Stimulated activated naive CD8-positive, alpha-beta T cell treated with anti-CD3 and anti-CD28 coated beads, Interleukin-15, Interleukin-2, amounts not matched to agents 100 U/mL and 50 U/mL, for 24 hours (primary cell): ENCODE data around the gene NFYA.
"Not testable (repeated sequence)": the region's sequence is repeated elsewhere in the genome, so short reads cannot be mapped to it uniquely, and the experiment has no call there.

Experiments used
- ATAC-seq: fragments of 150-1000 bp; cut with Tn5 transposase; one replicate; pipeline ENCODE4 v1.10.0; 2021
- DNase-seq: peaks from one replicate; pipeline ENCODE4 v3.0.0; 2021

NFYA gene

DNA sequence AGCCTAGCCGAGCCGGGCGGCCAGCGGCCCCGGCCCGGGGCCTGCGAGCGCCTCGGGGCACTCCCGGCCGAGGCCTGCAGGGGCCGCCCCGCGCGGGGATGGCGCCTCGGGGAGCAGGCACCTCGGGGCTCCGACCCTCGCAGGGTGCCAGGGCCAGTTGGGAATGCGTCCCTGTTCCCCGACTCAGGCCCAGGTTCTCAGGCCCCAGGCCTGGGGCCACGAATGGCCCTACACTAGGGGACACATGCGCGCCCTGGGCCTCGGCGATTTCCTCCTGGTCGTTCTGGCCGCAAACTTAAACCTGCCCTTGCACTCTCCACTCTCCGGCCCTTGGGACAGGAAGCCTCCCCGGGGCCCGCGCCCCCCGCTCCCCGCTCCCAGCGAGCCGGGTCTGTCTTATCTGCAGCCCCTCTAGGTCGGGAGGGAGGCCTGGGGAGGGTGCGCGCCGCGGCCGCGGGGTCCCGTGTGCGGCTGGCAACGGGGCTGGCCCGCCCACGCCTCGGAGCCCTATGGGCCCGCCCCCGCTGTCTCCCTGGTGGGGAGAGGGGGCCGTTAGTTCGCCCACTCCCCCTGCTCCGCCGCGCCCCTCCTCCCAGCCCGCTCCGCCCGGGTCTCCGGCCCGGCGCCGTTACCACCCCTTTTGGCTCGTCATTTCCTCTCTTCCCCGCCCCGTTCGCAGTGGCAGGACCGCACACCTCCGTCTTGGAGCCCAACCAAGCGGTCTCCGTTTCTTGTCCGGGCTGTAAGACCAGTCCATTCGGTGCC is 611 bp downstream of the NFYA start:
- ATAC-seq (peak; percentile 9), DNase-seq (peak; percentile 86)

DNA sequence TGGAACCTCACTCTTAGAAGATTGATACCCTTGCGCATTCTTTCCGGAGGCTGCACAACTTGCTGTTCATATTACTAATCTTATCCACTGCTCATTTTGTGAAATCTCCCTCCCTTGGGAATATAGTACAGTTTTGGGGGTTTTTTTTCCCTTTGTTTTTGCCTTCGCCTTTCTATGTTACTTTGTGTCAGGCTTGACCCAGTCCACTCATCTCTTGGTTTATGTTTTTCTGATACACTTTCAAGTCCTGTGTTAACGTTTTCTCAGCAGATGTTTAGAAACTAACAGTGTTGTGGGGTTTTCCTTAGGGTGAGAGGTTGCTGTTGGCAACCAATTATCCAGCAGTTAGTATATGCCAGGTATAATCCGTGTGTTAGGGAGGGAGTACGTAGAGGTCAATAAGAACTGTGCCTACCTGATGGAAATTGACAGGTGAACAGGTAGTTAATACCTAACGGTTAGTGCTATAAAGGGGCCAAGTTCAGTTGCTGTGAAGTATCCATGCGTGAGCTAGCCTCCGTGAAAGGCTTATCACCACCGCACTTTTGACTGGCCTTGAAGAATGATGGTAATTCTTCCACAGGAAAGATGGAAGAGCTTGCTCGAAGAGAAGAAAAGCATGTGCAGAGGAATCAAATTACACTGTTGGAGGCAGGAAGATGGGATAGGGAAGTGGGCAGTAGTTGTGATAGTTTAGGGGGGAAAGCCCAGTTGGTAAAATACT is 1.4 kb downstream of the NFYA start:
- DNase-seq (no peak), ATAC-seq (no peak)

DNA sequence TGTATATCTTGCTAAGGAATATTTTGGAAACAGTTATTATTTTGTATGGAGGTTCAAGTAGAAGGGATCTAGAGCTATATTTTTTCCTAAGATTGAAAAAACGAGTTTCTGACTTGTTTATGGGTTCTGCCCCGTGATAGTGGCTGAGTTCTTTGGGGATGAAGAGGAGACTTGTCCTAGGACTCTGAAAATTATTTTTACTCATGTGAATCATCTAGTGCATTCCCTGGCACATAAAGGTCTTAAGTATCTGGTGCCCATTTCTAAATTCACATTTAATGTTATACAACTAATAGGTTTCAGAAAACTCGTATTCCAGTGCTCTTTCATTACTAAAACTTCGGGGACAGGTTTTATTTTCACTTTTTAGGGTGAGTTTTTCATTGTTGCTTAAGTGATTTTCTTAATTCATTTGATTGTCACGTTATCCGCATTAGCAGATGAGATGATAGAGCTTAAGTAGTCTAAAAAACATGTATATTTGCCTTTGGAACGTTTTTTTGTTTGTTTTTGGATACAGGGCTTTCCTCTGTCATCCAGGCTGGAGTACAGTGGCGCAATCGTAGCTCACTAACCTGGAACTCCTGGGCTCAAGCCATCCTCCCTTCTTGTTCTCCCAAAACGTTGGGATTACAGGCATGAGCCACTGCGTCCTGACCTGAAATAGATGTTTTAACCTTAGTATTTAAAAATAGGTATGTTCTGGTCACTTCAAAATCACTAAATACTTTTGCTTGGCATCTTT is 2.1 kb downstream of the NFYA start:
- DNase-seq: no peak

DNA sequence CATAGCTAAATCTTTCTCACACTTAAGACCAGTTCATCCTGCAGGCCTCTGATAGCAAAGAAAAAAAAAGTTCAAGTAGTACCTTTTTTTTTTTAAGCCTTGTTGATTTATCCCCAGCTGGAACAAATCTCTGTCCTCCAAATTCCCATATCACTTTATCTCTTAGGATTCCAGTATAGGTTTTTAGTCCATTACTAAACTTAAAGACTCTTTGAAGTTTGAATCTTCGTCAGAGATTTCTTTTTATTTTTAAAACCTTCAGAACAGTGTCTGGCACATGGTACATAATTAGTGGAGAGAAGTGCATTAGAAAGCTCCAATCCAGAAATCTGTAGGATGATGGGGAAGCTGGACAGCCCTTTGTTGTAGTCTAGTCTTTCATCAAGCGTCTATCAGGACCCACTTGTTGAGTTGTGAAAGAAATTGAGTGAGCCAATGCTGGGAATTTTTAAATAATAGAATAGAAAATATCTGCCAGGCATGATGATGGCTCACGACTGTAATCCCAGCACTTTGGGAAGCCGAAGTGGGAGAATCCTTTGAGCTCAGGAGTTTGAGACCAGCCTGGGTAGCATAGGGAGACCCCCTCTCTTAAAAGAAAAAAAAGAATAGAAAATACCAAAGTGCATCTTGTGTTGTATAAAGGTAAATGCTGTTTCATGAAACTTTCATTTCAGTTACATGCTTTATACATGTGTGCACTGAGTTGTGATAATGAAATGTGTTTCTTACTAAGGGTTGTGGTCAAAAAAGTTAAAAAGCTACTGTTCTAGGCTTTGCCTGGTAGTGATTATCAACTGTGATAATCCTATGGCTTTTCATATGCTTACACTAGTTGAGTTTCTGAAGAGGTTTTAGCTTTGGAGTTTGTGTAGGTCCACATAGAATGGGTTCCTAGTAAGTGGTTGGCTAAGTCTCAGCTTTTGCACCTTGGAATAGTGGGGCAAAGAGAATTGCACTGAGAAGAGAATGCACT is 3.2 kb downstream of the NFYA start:
- no peak for ATAC-seq
- DNase-seq: no peak

More for the DNA sequence above, 2.1 kb downstream of the NFYA start:
- no peak for ATAC-seq

DNA sequence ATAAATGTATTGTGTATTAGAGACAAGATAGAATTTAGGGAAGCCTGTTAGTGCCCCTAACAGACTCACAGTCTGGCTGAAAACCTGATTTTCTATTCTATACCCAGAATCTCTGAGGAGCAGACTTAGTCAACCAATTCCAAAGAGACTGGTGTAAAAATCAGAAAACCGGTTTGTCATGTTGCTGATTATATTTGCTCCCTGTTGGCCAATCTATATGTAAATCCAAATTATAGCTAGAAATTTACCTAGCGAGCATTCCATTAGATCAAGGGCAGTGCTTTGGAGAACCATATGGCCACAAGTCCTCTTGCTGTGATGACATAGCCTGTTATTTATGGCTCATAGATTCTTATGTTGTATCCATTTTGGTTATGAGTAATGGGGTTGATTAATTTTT is 4.8 kb downstream of the NFYA start:
- DNase-seq (no peak), ATAC-seq (no peak)

DNA sequence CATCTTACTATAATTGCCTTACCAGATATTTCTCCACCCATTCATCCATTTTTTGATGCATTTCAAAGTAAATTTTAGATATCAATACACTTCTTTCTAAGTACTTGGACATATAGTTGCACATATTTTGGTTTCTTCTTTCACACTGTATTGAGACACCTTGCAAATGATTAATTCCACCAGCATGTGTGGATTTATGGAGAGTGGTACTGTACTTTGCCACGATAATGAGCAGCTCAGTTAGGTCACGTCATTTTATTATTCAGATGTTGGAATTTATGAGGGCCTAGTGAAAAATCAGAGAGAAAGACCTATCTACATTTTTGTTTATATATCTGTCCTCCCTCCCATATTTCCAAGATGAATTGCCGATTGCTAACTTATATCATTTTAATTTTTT is 5.3 kb downstream of the NFYA start:
- no peak for DNase-seq
- ATAC-seq: no peak

DNA sequence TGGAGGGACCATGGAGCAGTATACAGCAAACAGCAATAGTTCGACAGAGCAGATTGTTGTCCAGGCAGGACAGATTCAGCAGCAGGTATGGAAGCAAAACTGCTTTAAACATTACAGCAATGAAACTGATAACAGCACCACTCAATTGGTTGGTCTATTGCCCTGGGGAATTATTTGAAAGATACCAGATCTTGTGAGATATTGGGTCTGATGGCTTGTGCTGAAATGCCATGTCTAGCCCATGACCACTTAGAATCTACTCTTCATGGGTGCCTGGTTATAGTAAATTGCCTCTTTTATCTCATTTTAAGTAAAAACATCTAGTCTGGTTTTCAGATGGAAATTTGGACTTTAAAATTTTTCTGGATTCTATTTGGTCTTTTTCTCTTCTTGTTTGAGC is 6.3 kb downstream of the NFYA start:
- no peak for DNase-seq
- no peak for ATAC-seq

DNA sequence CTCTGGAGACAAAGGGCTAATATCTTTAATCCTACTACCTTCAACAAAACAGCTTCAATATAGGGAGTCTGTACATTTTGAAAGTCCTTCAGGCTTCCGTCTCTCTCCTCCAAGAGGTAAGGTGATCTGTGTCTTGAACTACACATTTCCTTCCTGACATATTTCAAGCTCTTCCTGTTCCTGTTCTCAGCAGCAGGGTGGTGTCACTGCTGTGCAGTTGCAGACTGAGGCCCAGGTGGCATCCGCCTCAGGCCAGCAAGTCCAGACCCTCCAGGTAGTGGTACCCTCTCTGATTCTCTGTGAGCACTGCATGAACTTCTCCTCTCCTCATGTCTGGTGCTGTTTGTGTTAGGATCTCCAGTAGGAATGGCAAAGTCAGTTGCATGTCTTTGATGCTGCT is 7.8 kb downstream of the NFYA start:
- no peak for ATAC-seq

DNA sequence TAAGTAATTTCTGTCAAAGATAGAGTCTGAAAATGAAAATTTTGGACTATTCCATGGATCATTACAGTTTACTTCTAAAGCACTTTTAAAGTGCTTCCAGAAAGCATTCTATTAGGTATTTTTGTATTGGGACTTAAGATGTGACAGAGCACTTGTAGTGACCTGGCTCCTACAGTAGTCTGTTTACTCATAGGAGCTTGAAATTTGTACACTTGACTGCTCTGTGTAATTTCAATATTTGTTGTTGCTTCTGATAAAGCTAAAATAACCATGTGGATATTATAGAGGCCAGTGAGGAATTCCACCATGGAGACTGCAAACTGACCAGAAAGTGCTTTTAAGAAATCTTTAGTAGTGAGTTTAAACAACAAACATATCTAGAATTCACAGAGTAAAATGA is 10.3 kb downstream of the NFYA start:
- DNase-seq: no peak
- ATAC-seq: no peak

More for the DNA sequence above, 7.8 kb downstream of the NFYA start:
- no peak for DNase-seq

DNA sequence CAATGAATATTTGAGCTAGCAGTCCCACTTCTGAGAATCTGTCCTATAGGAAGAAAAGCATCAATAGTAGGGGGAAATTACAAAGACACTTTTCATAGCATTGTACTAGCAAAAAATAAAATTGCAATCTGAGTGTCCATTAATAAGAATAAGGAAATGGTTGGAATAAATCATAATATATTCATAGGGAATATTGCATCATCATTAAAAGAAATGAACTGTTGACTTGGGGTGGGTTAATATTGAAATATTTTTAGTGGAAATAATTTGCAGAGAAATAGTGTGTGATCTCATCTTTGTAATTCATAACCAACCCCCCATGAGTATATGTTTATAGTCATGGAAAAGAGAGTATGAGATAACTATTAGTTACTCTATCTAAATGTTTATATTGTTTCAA is 12.4 kb downstream of the NFYA start:
- ATAC-seq (no peak), DNase-seq (no peak)

DNA sequence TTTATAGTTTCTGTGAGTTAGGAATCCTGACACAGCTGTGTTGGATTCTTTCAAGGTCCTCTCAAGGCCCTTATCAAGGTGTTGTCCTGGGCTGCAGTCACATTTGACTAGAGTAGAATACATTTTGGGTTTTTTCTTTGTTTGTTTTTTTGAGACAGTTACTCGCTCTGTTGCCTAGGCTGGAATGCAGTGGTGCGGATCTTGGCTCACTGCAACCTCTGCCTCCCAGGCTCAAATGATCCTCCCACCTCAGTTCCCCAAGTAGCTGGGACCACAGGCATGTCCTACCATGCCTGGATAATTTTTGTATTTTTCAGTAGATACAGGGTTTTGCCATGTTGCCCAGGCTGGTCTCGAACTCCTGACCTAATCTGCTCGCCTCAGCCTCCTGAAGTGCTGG is 15.7 kb downstream of the NFYA start:
- DNase-seq (no peak), ATAC-seq (no peak)

DNA sequence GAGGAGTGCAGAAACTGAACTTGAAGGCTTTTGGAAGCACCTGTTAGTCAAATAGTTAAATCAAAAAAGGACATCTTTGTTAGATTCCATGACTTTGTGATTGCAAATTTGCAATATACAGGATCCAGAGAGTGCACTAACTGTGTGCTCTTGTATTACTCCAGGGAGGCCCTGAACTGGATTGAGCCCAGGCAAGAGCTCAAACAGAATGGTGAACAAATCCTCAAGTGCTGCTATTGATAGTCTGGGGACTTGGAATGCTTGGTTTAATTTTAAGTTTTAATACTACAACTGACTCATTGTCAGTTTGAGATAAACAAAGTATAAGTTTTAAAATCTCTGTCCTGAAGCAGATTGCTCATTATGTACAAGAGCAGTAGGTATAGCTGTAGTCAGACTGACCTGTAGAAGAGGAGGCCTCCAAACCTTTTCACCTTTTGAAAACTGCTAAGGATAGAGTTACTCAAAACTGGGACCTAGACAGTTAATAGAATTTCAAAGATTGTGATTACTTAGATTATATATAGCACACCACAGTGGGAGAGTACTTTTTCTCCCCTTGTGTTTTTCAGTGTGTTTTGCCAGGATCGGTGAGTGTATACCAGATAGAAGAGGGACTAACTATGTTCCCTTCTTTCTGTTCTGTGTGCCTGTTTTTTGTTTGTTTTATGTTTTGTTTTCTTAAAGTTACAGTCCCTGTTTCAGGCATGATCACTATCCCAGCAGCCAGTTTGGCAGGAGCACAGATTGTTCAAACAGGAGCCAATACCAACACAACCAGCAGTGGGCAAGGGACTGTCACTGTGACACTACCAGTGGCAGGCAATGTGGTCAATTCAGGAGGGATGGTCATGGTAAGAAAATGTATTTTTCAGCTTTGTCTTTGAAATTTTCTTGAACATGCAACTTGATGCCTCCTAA is 18.3 kb downstream of the NFYA start:
- no peak for ATAC-seq

DNA sequence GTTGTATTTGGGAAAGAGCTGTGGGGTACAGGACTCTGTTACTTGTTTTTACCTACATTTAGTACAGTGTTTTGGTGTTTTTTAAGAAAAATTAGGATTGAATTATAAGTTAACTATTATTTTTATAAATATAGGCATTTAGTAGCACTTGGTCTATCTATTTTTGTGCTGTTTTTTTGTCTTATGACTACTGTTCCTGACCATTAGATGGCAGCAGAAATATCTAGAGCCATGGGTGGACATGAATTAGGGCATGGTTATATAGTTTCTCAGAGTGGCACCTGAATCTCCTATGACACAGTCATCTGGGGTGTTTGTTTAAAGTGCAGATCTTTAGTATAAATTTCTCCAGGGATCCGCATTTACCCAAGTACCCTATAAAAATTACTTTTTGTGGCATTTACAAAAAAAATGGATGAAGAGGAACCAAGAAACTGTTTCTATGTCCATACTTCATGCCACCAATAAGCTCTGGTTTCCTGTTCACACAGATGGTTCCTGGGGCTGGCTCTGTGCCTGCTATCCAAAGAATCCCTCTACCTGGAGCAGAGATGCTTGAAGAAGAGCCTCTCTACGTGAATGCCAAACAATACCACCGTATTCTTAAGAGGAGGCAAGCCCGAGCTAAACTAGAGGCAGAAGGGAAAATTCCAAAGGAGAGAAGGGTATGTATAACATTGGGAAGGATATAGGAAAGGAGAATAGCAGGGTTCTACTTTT is 19.8 kb downstream of the NFYA start:
- ATAC-seq: no peak
- DNase-seq: no peak

More for the DNA sequence above, 18.3 kb downstream of the NFYA start:
- no peak for DNase-seq

DNA sequence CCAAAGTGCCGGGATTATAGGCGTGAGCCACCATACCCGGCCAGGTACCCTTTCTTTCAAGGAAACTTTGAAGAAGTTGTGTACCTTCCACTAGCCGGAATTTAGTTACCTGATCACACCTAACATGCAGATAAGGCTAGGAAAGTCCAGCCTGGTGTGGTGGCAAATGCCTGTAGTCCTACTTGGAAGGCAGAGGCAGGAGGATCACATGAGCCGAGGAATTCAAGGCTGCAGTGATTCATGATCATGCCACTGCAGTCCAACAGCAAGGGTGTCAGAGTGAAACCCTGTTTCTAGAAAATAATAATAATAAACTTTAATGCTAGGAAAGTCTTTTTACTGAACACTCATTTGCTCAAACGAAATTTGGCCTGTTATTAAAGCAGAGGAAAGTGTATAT is 21.0 kb downstream of the NFYA start:
- DNase-seq (no peak), ATAC-seq (no peak)

DNA sequence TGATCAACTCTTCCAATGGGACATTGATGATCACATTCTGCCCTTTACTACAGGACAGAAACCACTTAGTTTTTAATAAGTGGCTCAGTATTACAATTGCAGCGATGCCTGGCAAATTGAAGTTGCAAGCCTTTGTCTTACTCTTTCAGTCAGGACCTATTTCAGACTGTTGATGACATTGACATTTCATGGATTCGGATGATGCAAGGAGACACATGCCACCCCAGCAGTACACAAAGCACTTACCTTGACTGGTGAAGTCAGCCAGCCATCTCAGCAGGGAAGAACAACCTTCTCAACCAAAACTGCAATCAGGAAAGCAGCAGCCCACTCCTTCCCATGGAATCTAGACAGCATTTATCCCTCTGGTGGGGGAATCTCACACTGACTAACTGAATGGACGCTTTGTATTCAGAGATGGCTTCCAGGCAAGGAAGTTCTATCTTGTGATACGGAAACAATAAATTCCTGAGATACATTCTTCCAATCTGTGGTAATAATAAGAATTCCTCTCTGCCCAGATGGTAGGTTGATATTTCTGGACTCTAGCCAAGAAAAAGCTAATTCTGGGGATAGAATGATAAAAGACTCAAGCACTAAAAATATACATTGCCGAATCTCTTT is 24.8 kb downstream of the NFYA start:
- DNase-seq (no peak), ATAC-seq (no peak)

DNA sequence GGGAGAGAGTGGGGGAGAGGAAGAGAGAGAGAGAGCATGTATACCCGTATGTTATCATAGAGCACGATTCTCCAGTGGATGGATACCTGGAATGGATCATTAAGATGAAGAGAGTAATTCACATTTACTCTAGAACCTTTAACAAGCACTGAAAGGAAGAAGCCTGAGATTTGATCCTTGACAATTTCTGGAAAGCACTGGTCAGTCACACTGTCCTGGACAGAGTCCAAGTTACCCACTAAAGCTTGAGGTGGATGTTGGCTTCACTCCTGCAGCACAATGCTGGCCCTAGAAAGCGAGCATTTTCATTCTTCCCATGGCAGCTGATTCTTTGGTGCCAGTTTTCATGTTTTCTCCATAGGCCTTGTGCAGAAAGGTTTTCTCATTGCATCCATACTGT is 25.6 kb downstream of the NFYA start:
- ATAC-seq: no peak
- no peak for DNase-seq

DNA sequence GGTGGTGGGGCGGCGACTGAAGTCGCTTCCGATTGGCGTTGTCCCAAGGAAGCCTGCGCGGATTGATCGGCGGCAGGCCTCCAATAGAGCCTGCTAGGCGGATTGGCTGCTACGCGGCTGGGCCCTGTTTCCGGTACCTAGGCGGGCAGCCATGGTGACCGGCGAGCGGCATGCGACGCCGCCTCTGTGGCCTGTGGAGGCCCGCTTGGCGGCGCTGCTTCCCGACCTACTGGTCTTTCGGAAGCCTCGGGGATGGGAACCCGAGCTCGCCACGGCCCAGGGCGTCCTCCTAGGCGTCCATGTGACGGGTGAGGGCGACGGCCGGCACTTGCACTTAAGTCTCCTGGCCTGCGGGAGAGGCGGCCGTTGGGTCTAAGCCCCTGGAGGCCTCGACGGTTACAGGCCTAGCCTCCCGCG is 28.1 kb downstream of the NFYA start:
- ATAC-seq (peak; percentile 70), DNase-seq (peak; percentile 35)

DNA sequence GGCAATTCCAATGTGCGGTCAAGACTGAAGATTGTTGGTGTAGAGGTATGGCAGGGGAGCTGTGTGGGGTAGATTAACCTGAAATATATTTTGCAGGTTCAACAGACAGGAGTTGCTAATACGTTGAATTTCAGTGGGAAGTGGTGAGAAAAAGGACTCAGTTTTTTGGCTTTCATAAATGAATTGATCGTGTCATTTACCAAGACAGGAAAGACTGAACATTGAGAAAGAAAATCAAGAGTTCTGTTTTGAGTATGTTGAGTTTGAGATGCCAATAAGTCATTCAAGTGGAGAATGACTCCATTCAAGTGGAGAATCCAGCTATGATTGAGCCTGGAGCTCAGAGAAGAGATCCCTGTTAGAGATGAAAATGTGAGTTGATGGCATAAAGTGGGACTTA is 31.1 kb downstream of the NFYA start:
- ATAC-seq: peak; percentile 44

DNA sequence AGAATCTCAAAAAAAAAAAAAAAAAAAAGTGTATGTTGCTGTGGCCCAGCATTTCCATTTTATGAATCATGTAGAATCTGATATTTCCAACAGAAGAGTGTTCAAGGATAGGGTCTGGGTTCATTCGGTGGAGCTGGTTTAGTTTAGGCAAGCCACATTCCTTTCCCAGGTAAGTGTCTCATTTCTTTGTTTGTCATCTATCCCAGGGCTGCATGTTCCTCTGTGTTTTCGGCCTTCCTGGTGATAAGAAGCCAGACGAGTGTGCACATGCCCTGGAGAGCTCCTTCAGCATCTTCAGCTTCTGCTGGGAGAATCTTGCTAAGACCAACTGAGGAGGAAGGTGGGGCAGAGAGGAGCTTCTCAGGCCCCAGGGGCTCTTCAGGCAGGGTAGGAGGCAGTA is 38.2 kb downstream of the NFYA start:
- ATAC-seq (no peak), DNase-seq (no peak)

More for the DNA sequence above, 31.1 kb downstream of the NFYA start:
- DNase-seq: no peak

DNA sequence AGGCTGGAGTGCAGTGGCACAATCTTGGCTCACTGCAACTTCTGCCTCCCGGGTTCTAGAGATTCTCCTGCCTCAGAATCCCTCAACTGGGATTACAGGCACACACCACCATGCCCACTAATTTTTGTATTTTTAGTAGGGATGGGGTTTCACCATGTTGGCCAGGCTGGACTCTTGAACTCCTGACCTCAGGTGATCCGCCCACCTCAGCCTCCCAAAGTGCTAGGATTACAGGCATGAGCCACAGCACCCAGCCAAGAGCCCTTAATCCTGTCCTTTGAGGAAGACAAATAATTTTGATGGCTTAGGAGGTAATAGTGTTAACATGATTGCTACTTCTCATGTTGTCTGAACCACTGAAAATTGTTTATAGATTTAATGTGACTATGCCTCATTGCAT is 42.3 kb downstream of the NFYA start:
- not testable (repeated sequence) for DNase-seq, ATAC-seq
